IPS-18c (cell line): ENCODE results near the gene GNGT1.

Experiments
- H3K4me3 ChIP-seq: 2 replicates; pipeline ENCODE4 v1.7.0; 2013; ENCODE audit warnings: low read depth, mild to moderate bottlenecking, low read length, moderate library complexity; ENCODE audit not compliant: insufficient read depth
- H3K9me3 ChIP-seq: one replicate; pipeline ENCODE4 v1.6.1; 2013; ENCODE audit warnings: mild to moderate bottlenecking, low read length, moderate library complexity; ENCODE audit not compliant: control insufficient read depth, insufficient read depth

GNGT1 gene

GRCh38 chr7:93958216-93958615 lies 51.8 kb downstream of the GNGT1 start:
- H3K4me3 ChIP-seq = no peak overlapping the region
- H3K9me3 ChIP-seq = no peaks in the 10 kb centered on the region

GRCh38 chr7:93958651-93959050 lies 52.3 kb downstream of the GNGT1 start:
- Histone ChIP-seq H3K4me3 (no peak overlapping the region), H3K9me3 (no peaks in the 10 kb centered on the region)
